ENCODE measurements around the gene WIZ.
"Not testable (repeated sequence)": the region's sequence is repeated elsewhere in the genome, so short reads cannot be mapped to it uniquely, and the experiment has no call there.

Gene WIZ

GRCh38 chr19:15449620-15450527 is at the start of gene WIZ:
WIZ (minus strand) TSS chr19:15449956; CDS start chr19:15448307, 1,649 bp downstream.
- DNase-seq = peak; percentile 83

DNA sequence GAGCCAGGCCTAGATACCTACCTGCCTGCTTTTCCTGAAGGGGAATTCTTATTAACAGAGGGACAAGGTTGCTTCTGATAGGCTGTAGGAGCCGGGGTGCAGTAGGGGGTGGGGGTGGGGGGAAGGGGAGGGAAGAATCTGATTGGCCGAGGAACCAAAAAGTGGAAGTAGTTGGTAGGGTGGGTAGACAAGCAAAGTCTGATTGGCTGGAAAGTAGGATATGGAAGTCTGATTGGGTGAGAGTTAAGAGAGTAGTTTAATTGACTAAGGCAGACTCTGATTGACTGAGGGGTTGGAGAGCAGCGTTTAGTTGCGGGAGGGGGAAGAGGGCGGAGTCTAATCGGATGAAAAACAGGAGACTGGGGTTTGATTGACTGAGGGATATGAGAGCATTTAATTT is 49.2 kb upstream of the WIZ start:
- DNase-seq = no peak

GRCh38 chr19:15498156-15498858 is 48.6 kb upstream of the WIZ start:
- no peak for DNase-seq

DNA sequence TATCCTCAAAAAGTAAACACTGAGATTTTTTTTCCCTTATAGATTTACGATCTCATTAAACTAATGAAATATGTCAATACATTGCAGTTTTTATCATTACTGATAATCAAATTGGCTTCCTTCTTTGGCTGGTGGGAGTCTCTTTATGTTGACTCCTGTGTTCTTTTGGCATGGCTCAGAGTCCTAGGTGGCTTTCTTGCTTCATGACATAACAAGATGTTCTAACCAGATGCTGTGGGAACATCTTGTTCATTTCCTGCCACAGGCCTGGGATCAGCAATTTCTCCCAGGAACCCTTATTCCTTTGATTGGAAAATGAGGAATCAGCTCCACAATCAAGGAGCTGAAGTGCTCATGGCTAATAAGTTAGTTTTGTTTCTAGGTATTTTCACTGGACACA is 45.4 kb upstream of the WIZ start:
- DNase-seq = no peak

- no peak for DNase-seq
These were observed 38.9 kb upstream of the WIZ start for GRCh38 chr19:15488489-15489226.

GRCh38 chr19:15487038-15487437 is 37.3 kb upstream of the WIZ start:
- DNase-seq = no peak

- DNase-seq = not testable (repeated sequence)
These were observed 36.0 kb upstream of the WIZ start for GRCh38 chr19:15485768-15486167.

- DNase-seq = not testable (repeated sequence)
These were observed 31.2 kb upstream of the WIZ start for GRCh38 chr19:15480996-15481395.

- DNase-seq = no peak
These were observed 29.9 kb upstream of the WIZ start, which contains the start of gene PGLYRP2 for GRCh38 chr19:15479391-15480345. PGLYRP2 (minus strand) TSS chr19:15479501; CDS start chr19:15479371, 130 bp downstream.

GRCh38 chr19:15476325-15476724 is 26.6 kb upstream of the WIZ start:
- DNase-seq = no peak

- DNase-seq = no peak
These were observed 25.9 kb upstream of the WIZ start for GRCh38 chr19:15475611-15476010.

DNA sequence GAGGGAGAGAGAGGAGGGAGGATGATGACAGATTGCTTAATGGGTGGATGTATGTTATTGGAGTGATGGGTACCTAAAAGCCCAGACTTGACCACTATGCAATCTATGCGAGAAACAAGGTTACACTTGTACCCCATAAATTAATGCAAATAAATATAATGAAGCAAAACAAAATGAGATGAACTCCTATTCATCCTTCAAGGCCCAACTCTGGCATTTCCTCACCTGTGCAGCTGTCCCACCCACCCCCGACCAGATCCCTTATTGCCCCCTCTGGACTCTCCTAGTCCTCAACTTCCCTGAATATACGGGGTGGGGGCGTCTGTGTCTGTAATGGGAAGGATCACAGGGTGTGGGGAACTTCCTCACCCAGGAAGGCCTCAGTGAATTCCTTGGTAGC is 25.4 kb upstream of the WIZ start:
- no peak for DNase-seq

DNA sequence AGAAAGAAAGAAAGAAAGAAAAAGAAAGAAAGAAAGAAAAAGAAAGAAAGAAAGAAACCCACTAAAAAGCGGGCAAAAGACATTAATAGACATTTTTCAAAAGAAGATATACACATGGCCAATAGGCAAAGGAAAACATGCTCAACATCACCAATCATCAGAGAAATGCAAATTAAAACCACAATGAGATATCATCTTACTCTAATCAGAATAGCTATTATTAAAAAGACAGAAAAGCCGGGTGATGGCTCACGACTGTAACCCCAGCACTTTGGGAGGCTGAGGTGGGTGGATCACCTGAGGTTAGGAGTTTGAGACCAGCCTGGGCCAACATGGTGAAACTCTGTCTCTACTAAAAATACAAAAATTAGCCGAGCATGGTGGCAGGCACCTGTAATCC is 24.1 kb upstream of the WIZ start:
- DNase-seq = not testable (repeated sequence)

DNA sequence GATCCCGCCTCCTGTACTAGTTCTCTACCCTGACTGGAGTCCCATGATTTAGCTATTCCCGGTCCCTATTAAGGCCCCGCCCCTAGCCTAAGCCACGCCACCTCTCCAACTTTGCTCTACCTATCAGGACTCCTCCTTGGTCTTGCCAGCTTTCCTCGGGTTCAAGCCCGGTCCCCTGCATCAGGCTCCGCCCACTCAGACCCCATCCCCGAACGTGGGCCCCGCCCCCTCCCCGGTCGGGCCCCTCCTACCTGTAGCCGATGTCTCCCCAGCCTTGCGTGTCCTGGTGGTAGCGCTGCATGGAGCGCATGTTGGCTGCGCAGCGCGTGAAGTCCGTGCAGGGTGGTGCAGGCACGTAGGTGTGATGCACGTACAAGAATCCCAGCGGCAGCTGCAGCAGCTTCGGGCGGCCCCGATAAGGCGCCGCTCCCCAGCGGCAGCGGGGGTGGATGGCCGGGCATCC is 21.9 kb upstream of the WIZ start:
- DNase-seq = no peak

GRCh38 chr19:15469513-15470297 is 19.9 kb upstream of the WIZ start:
- no peak for DNase-seq

DNA sequence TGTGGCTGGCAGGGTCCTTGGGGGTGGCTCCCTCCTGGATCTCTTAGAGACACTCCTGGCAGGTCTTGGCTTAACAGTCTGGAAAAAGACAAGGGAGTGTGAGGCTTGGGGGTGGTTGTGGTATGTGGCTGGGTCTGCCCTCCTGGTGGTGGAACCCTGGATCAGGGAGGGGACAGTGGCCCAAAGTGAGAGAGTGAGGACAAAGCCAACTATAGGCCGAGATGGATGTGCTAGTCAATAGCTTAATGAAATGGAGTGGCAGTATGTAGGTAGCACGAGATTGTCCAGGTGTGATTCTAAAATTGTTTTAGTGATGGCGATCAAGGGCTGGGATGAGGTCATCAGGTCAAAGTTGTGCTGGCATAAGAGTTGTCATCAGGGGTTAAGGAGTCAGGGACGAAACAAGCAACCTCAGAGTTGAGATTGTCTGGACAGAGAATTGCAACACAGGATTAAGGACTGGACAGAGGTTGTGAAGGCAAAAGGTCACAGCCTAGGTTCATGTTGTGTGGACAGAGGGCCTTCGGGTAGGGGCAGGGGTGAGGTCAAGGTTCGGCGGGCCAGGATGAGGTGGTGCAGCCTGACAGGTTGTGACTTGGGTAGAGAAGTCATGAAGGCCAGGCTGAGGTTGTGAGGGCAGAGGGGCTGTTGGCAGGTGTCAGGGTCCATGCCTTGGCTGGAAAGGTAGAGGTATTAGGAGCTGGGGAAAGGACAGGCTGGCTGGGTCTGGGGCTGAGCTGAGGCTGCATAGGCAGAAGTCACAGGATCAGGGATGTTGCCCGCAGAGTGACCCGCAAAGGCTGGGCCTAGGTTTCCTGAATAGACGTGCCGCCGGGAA is 19.1 kb upstream of the WIZ start:
- DNase-seq = no peak

GRCh38 chr19:15467734-15468214 is 18.0 kb upstream of the WIZ start:
- DNase-seq = no peak

GRCh38 chr19:15466851-15467733 is 17.3 kb upstream of the WIZ start:
- DNase-seq = peak; percentile 79

Measured in stimulated activated CD4-positive, alpha-beta T cell treated with anti-CD3 and anti-CD28 coated beads, Interleukin-1b, Interleukin-23, amount 100 ng/mL, for 48 hours (primary cell).